CD4-positive, alpha-beta T cell treated with Interleukin-12 subunit alpha and Interleukin-12 subunit beta, for 1 hour (primary cell): ENCODE data around the gene DCAF8L1.
"Not testable (repeated sequence)": the region's sequence is repeated elsewhere in the genome, so short reads cannot be mapped to it uniquely, and the experiment has no call there.

Experiments
- DNase-seq: peaks from one replicate; pipeline ENCODE4 v3.0.0-alpha.2; 2020

The DCAF8L1 gene

GRCh38 chrX:27981349-27981748 lies at the start of gene DCAF8L1:
TSS of gene DCAF8L1 (minus strand) at chrX:27981449. CDS start at chrX:27981334, 115 bp downstream.
- DNase-seq, result no peak

- DNase-seq, result no peak
Measured at GRCh38 chrX:28022371-28022770, 41.1 kb upstream of the DCAF8L1 start.

- DNase-seq, result no peak
Measured at GRCh38 chrX:28016823-28017222, 35.6 kb upstream of the DCAF8L1 start.

- DNase-seq, result no peak
Measured at GRCh38 chrX:28015993-28016392, 34.7 kb upstream of the DCAF8L1 start.

GRCh38 chrX:28010875-28011274 lies 29.6 kb upstream of the DCAF8L1 start:
- DNase-seq, result no peak

- no peak for DNase-seq
Measured at GRCh38 chrX:27998666-27999065, 17.4 kb upstream of the DCAF8L1 start.

GRCh38 chrX:27997622-27998021 lies 16.4 kb upstream of the DCAF8L1 start:
- DNase-seq, result no peak

GRCh38 chrX:27996132-27996531 lies 14.9 kb upstream of the DCAF8L1 start:
- DNase-seq, result no peak

- no peak for DNase-seq
Measured at GRCh38 chrX:27995611-27996010, 14.4 kb upstream of the DCAF8L1 start.

GRCh38 chrX:27987862-27988646 lies 6.8 kb upstream of the DCAF8L1 start:
- no peak for DNase-seq

- DNase-seq, result not testable (repeated sequence)
Measured at GRCh38 chrX:27976934-27977333, 4.3 kb downstream of the DCAF8L1 start.

GRCh38 chrX:27976284-27976683 lies 5.0 kb downstream of the DCAF8L1 start:
- DNase-seq, result no peak

- no peak for DNase-seq
Measured at GRCh38 chrX:27968878-27969277, 12.4 kb downstream of the DCAF8L1 start.

GRCh38 chrX:27968352-27968751 lies 12.9 kb downstream of the DCAF8L1 start:
- no peak for DNase-seq

GRCh38 chrX:27966955-27967354 lies 14.3 kb downstream of the DCAF8L1 start:
- DNase-seq, result no peak

GRCh38 chrX:27966492-27966891 lies 14.8 kb downstream of the DCAF8L1 start:
- DNase-seq, result no peak

- not testable (repeated sequence) for DNase-seq
Measured at GRCh38 chrX:27965348-27965747, 15.9 kb downstream of the DCAF8L1 start.

GRCh38 chrX:27964432-27964831 lies 16.8 kb downstream of the DCAF8L1 start:
- no peak for DNase-seq

- not testable (repeated sequence) for DNase-seq
Measured at GRCh38 chrX:27960410-27960809, 20.8 kb downstream of the DCAF8L1 start.

- DNase-seq, result no peak
Measured at GRCh38 chrX:27953171-27953570, 28.1 kb downstream of the DCAF8L1 start.

GRCh38 chrX:27933361-27933760 lies 47.9 kb downstream of the DCAF8L1 start:
- no peak for DNase-seq
